ENCODE measurements around the gene FADS1.

DNA sequence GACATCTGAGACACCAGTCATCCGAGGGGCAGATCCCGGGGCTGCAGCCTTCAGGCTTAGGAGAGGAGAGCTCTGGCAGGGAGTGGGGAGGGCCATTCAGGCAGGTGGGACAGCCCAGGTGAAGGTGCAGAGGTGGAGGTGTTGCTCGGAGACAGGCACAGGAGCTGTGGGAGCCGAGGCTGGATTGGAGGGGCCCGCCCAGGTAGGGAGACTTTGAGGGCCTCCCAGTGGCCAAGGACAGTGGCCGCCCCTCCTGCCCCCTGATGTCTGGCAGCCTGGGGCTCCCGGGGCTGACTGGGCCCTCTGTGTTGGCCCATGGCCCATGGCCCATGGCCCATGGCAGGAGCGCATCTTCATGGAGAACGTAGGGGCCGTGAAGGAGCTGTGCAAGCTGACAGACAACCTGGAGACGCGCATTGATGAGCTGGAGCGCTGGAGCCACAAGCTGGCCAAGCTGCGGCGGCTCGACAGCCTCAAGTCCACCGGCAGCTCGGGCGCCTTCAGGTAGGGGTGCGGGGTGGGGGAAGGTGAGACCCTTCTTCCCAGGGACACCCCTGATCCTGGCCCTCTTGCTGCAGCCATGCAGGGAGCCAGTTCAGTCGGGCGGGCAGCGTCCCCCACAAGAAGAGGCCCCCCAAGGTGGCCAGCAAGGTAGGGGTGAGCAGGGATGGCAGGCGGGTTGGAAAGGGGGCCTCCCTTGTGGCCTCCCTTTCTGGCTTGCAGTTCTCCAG, 37.7 kb downstream of the FADS1 start:
- TF ChIP-seq, protein P1, sequence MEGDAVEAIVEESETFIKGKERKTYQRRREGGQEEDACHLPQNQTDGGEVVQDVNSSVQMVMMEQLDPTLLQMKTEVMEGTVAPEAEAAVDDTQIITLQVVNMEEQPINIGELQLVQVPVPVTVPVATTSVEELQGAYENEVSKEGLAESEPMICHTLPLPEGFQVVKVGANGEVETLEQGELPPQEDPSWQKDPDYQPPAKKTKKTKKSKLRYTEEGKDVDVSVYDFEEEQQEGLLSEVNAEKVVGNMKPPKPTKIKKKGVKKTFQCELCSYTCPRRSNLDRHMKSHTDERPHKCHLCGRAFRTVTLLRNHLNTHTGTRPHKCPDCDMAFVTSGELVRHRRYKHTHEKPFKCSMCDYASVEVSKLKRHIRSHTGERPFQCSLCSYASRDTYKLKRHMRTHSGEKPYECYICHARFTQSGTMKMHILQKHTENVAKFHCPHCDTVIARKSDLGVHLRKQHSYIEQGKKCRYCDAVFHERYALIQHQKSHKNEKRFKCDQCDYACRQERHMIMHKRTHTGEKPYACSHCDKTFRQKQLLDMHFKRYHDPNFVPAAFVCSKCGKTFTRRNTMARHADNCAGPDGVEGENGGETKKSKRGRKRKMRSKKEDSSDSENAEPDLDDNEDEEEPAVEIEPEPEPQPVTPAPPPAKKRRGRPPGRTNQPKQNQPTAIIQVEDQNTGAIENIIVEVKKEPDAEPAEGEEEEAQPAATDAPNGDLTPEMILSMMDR (IDR thresholded peaks at IDR 0.05) = no peak
- TF ChIP-seq POLR2A (IDR thresholded peaks at IDR 0.05) = no peak

Data from esophagus squamous epithelium (tissue), 4 donors.